Panc1 (cell line): ENCODE results near the gene ZBTB46. TPM values are rescaled to one million over a fixed set of nuclear protein-coding genes. Genes with fewer than 3 reads are reported as not detected.

Experiments
- ATAC-seq: fragments of 200-7000 bp; cut with Tn5 transposase; 2 replicates; pipeline ENCODE4 v1.9.1; 2020; ENCODE audit warnings: mild to moderate bottlenecking, moderate library complexity
- BruUV-seq: library from RNA; stranded (reverse); fragments of 400-500 nt; replicated peaks from 2 replicates; lab custom pipeline; 2021; lab: Mats Ljungman, UMichigan
- CTCF ChIA-PET: fragments of 300-600 bp; sonication (Branson Sonifier 250); formaldehyde crosslinking; loops from one replicate; lab custom pipeline; 2022; ENCODE audit warnings: antibody characterized with exemption; lab: Charles Lee
- POLR2A ChIA-PET: fragments of 300-600 bp; sonication (Branson Sonifier 250); formaldehyde crosslinking; loops from one replicate; lab custom pipeline; 2022; ENCODE audit warnings: antibody characterized with exemption; lab: Charles Lee
- DNase-seq: peaks from one replicate; pipeline ENCODE4 v3.0.0-alpha.2; 2010; ENCODE audit warnings: low read depth, low spot score
- H3K27ac ChIP-seq: 2 replicates; pipeline ENCODE4 v1.5.1; 2011; ENCODE audit warnings: mild to moderate bottlenecking, low read length, inconsistent platforms
- H3K27me3 ChIP-seq: fragments of 200-500 bp; sonication (Bioruptor generic); 2 replicates; pipeline ENCODE4 v1.6.0; 2014; ENCODE audit warnings: low read length, inconsistent platforms; ENCODE audit not compliant: control insufficient read depth, insufficient read depth
- H3K36me3 ChIP-seq: fragments of 200-500 bp; sonication (Bioruptor generic); 2 replicates; pipeline ENCODE4 v1.5.1; 2014; ENCODE audit warnings: inconsistent platforms, mild to moderate bottlenecking, low read length, moderate library complexity; ENCODE audit not compliant: control insufficient read depth, insufficient read depth
- H3K4me1 ChIP-seq: 2 replicates; pipeline ENCODE4 v1.5.1; 2011; ENCODE audit warnings: inconsistent platforms, mild to moderate bottlenecking, low read length, moderate library complexity; ENCODE audit not compliant: control insufficient read depth, insufficient read depth
- H3K4me3 ChIP-seq, 2 experiments: 2 replicates each; pipeline ENCODE4 v1.5.1; 2011 to 2012; ENCODE audit warnings: low read depth in 2 of 2, low read length in 2 of 2, mild to moderate bottlenecking in 2 of 2, inconsistent platforms in 1 of 2, moderate library complexity in 1 of 2
- H3K9me3 ChIP-seq: fragments of 200-500 bp; sonication (Bioruptor generic); 2 replicates; pipeline ENCODE4 v1.5.1; 2014; ENCODE audit warnings: low read depth, mild to moderate bottlenecking, inconsistent platforms, low read length, moderate library complexity; ENCODE audit not compliant: control insufficient read depth, insufficient read depth
- CTCF ChIP-seq: fragments of 450-650 bp; IDR thresholded peaks from 2 replicates; pipeline ENCODE4 v1.5.1; 2017; ENCODE audit warnings: mild to moderate bottlenecking
- POLR2AphosphoS5 ChIP-seq: IDR thresholded peaks from 2 replicates; pipeline ENCODE4 v1.6.1; 2012; ENCODE audit warnings: mild to moderate bottlenecking, low read depth, low read length, moderate library complexity
- SIN3A ChIP-seq: IDR thresholded peaks from 2 replicates; pipeline ENCODE4 v1.6.1; 2012; ENCODE audit warnings: low read depth, mild to moderate bottlenecking, low read length, moderate library complexity, borderline replicate concordance; ENCODE audit not compliant: insufficient read depth
- TCF7L2 ChIP-seq: IDR thresholded peaks from 2 replicates; pipeline ENCODE4 v1.6.1; 2011; ENCODE audit warnings: mild to moderate bottlenecking, low read depth, low read length, inconsistent platforms
- in situ Hi-C: cut with HindIII; loops from 2 replicates; pipeline ENCODE4 v1.10.0; 2016; ENCODE audit warnings: low sequenced_read_pairs, low pct_unique_long_range_greater_than_20kb
- intact Hi-C: fragments of 100-400 bp; cut with micrococcal nuclease; formaldehyde crosslinking; loops from one replicate; pipeline ENCODE4 v1.10.0; 2022; ENCODE audit not compliant: unreplicated experiment
- total RNA-seq: library from RNA; stranded (reverse); gene quantifications from one replicate; pipeline ENCODE4 v1.2.1, GENCODE V29; 2021; ENCODE audit not compliant: unreplicated experiment
- TF ChIP-seq, protein P1 (sequence below), 2 experiments: IDR thresholded peaks; 2 replicates each; pipeline ENCODE4 v1.6.1; 2011 to 2012; ENCODE audit warnings: low read depth in 2 of 2, control low read depth in 1 of 2, low read length in 1 of 2, mild to moderate bottlenecking in 1 of 2, moderate library complexity in 1 of 2; ENCODE audit not compliant: insufficient read depth in 1 of 2

ZBTB46 gene
- total RNA-seq, 1 experiment from 2014 or later, result 15.2 TPM

DNA sequence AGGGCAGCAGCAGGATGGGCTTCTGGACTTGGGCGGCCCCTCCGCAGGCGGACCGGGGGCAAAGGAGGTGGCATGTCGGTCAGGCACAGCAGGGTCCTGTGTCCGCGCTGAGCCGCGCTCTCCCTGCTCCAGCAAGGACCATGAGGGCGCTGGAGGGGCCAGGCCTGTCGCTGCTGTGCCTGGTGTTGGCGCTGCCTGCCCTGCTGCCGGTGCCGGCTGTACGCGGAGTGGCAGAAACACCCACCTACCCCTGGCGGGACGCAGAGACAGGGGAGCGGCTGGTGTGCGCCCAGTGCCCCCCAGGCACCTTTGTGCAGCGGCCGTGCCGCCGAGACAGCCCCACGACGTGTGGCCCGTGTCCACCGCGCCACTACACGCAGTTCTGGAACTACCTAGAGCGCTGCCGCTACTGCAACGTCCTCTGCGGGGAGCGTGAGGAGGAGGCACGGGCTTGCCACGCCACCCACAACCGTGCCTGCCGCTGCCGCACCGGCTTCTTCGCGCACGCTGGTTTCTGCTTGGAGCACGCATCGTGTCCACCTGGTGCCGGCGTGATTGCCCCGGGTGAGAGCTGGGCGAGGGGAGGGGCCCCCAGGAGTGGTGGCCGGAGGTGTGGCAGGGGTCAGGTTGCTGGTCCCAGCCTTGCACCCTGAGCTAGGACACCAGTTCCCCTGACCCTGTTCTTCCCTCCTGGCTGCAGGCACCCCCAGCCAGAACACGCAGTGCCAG, 134.3 kb downstream of the ZBTB46 start, which contains the start of gene TNFRSF6B:
Gene TNFRSF6B, plus strand, starts transcription at position 25 of the 729 bp plus-strand sequence. Its CDS starts 116 bp downstream, at position 141.
- in situ Hi-C loops (no loop called here), intact Hi-C loops (no loop called here)
- ATAC-seq (no peak), DNase-seq (no peak)
- Histone ChIP-seq H3K4me3 (no peak within 1 kb of the TSS), H3K27ac (peak within 1 kb of the TSS; percentile 61), H3K4me1 (peaks cover 51% of the 10 kb centered on the region), H3K27me3 (no peaks in the 10 kb centered on the region), H3K36me3 (no peaks in the 10 kb centered on the region), H3K9me3 (no peaks in the 10 kb centered on the region)
- no TSS peak for BruUV-seq
- no peak for TF ChIP-seq CTCF
- no peak for TF ChIP-seq SIN3A
- TF ChIP-seq POLR2AphosphoS5, result no peak
- TF ChIP-seq, protein P1, sequence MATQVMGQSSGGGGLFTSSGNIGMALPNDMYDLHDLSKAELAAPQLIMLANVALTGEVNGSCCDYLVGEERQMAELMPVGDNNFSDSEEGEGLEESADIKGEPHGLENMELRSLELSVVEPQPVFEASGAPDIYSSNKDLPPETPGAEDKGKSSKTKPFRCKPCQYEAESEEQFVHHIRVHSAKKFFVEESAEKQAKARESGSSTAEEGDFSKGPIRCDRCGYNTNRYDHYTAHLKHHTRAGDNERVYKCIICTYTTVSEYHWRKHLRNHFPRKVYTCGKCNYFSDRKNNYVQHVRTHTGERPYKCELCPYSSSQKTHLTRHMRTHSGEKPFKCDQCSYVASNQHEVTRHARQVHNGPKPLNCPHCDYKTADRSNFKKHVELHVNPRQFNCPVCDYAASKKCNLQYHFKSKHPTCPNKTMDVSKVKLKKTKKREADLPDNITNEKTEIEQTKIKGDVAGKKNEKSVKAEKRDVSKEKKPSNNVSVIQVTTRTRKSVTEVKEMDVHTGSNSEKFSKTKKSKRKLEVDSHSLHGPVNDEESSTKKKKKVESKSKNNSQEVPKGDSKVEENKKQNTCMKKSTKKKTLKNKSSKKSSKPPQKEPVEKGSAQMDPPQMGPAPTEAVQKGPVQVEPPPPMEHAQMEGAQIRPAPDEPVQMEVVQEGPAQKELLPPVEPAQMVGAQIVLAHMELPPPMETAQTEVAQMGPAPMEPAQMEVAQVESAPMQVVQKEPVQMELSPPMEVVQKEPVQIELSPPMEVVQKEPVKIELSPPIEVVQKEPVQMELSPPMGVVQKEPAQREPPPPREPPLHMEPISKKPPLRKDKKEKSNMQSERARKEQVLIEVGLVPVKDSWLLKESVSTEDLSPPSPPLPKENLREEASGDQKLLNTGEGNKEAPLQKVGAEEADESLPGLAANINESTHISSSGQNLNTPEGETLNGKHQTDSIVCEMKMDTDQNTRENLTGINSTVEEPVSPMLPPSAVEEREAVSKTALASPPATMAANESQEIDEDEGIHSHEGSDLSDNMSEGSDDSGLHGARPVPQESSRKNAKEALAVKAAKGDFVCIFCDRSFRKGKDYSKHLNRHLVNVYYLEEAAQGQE (IDR thresholded peaks at IDR 0.05; ENCODE audit: insufficient read depth in 1 of 2, low read depth in 2 of 2, low read length in 1 of 2), result no peak
- POLR2A ChIA-PET, result interaction anchor here (0.6 kb wide), 1 partner anchor 49 kb away, joined by 5 read pairs; no protein-coding TSS in a partner anchor
- CTCF ChIA-PET, result no interaction called here

- TF ChIP-seq, protein P1 (IDR thresholded peaks at IDR 0.05; ENCODE audit: insufficient read depth in 1 of 2, low read depth in 2 of 2, low read length in 1 of 2), result no peak
- TF ChIP-seq CTCF, result no peak
- no peak for TF ChIP-seq SIN3A
- no peak for TF ChIP-seq TCF7L2
- no peak for TF ChIP-seq POLR2AphosphoS5
- ChIA-PET POLR2A (interaction anchor here (0.6 kb wide), 2 partner anchors 48 to 279 kb away, joined by 5 to 9 read pairs; no protein-coding TSS in a partner anchor), CTCF (no interaction called here)
- DNase-seq, result no peak
- no peak overlapping the region for H3K4me3 ChIP-seq
- peaks cover 50% of the 10 kb centered on the region for H3K4me1 ChIP-seq
- intact Hi-C loops, result no loop called here
- peak; percentile 1 for ATAC-seq
- in situ Hi-C loops, result no loop called here
- peak overlapping the region; percentile 59; the same call in 1 of the 2 replicates for H3K27ac ChIP-seq
- no peaks in the 10 kb centered on the region for H3K36me3 ChIP-seq
- no peaks in the 10 kb centered on the region for H3K27me3 ChIP-seq
- no peaks in the 10 kb centered on the region for H3K9me3 ChIP-seq
- no TSS peak for BruUV-seq
Observed at GRCh38 chr20:63696306-63696627, 134.8 kb downstream of the ZBTB46 start.
